Gastrocnemius medialis (tissue), 4 donors: ENCODE measurements around the gene AGTPBP1.

Experiments
- CTCF ChIP-seq, 5 experiments: fragments of 450-650 bp in 3 of 5; fragments of 200-600 bp in 2 of 5; sonication (generic) in 2 of 5; IDR thresholded peaks in 4 of 5; conservative IDR thresholded peaks in 1 of 5; 1 replicate in 4 of 5; 2 replicates in 1 of 5; pipeline ENCODE4 v1.5.1; 2016 to 2019; ENCODE audit warnings: antibody characterized with exemption in 5 of 5, mild to moderate bottlenecking in 3 of 5, moderate library complexity in 3 of 5
- POLR2A ChIP-seq, 2 donors: fragments of 450-650 bp; IDR thresholded peaks; one replicate each; pipeline ENCODE4 v1.6.1; 2017; ENCODE audit warnings: antibody characterized with exemption in 2 of 2, mild to moderate bottlenecking in 2 of 2, moderate library complexity in 2 of 2

GRCh38 chr9:85569988-85570387, 171.8 kb downstream of the AGTPBP1 start:
- TF ChIP-seq CTCF (IDR thresholded peaks at IDR 0.05 in 4 of 5, conservative IDR thresholded peaks at IDR 0.05 in 1 of 5) = no peak
- no peak for TF ChIP-seq POLR2A (IDR thresholded peaks at IDR 0.05)
